Chondrocyte (in vitro differentiated cells): ENCODE results near the gene ACADM. TPM values are rescaled to one million over a fixed set of nuclear protein-coding genes. Genes with fewer than 3 reads are reported as not detected.

Source experiments
- DNase-seq: peaks from one replicate; pipeline ENCODE4 v3.0.0; 2021; ENCODE audit warnings: mixed read lengths, low spot score
- H3K27ac Mint-ChIP-seq: one replicate; pipeline ENCODE4 v1.8.0; 2021; ENCODE audit warnings: mild to moderate bottlenecking, moderate library complexity, mixed read lengths; ENCODE audit not compliant: unreplicated experiment
- H3K27me3 Mint-ChIP-seq: 2 replicates; pipeline ENCODE4 v1.8.0; 2021; ENCODE audit warnings: low read depth, mixed read lengths
- H3K36me3 Mint-ChIP-seq: 2 replicates; pipeline ENCODE4 v1.8.0; 2021; ENCODE audit warnings: low read depth, mixed read lengths
- H3K4me1 Mint-ChIP-seq: 2 replicates; pipeline ENCODE4 v1.8.0; 2021; ENCODE audit warnings: low read depth, mild to moderate bottlenecking, mixed read lengths
- H3K4me3 Mint-ChIP-seq: one replicate; pipeline ENCODE4 v1.8.0; 2021; ENCODE audit warnings: mild to moderate bottlenecking, moderate library complexity, mixed read lengths; ENCODE audit not compliant: unreplicated experiment
- H3K9me3 Mint-ChIP-seq: 2 replicates; pipeline ENCODE4 v1.8.0; 2021; ENCODE audit warnings: low read depth, mixed read lengths
- CTCF ChIP-seq: fragments of 200-600 bp; sonication (generic); IDR thresholded peaks from 2 replicates; pipeline ENCODE4 v1.5.0; 2021; ENCODE audit warnings: antibody characterized with exemption, mild to moderate bottlenecking, moderate library complexity
- total RNA-seq: library from RNA; stranded (reverse); gene quantifications from 3 replicates; pipeline ENCODE4 v1.2.1, GENCODE V29; 2021

Gene ACADM
- total RNA-seq, 1 donor from 2014 or later = 35.2 TPM

DNA sequence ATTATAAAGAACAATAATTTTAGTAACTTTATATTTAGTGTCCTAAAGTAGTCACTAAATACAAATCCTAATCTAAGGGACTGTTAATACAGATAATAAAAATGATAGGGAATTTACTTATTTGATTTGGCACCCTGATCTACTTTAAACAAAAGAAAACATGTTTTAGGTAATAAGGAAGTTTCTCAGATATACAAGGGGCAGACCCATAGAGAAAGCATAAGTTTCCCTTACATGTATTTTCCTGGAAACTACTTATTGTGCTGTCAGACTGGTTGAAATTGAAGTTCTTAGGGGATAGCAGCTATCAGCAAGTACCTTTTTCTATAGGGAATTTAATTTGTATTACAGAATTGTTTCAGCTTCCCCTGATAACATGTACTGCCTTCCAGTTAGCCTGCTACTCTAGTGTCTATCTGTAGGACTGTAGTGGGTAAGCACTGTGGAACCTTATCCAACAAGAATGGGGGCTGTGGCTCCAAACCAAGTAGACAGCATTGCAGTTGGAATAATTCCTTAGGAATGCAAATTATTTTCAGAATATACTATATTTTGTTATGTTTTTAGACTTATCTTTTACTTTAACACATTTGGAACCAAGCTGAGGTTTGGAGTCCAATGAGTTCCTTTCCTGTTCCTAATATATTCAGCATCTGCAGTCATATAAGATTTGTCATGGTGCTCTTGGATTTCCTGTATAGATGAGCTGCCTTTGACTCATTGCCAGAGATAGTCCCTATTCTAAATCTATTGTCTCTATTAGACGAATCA, 86.9 kb downstream of the ACADM start:
- TF ChIP-seq CTCF = no peak
- Mint-ChIP-seq H3K27me3 (no peaks in the 10 kb centered on the region), H3K27ac (no peak overlapping the region), H3K4me3 (no peak overlapping the region), H3K9me3 (no peaks in the 10 kb centered on the region), H3K4me1 (peaks cover 5% of the 10 kb centered on the region), H3K36me3 (no peaks in the 10 kb centered on the region)
- no peak for DNase-seq

- no peak for TF ChIP-seq CTCF
- no peaks in the 10 kb centered on the region for H3K9me3 Mint-ChIP-seq
- no peak overlapping the region for H3K27ac Mint-ChIP-seq
- no peak overlapping the region for H3K4me3 Mint-ChIP-seq
- H3K27me3 Mint-ChIP-seq = no peaks in the 10 kb centered on the region
- peaks cover 5% of the 10 kb centered on the region for H3K4me1 Mint-ChIP-seq
- DNase-seq = no peak
- no peaks in the 10 kb centered on the region for H3K36me3 Mint-ChIP-seq
Observed at GRCh38 chr1:75812065-75812464, 87.6 kb downstream of the ACADM start.

Other genes starting within 250 kb of the ACADM start
- gene SLC44A5, start 113.6 kb upstream of the ACADM start, total RNA-seq = 0.18 to 0.39 TPM (median 0.20 TPM) in 3 replicates
- gene RABGGTB, start 61.5 kb downstream of the ACADM start, total RNA-seq = 54.4 to 76.0 TPM (median 57.9 TPM) in 3 replicates
- 0.20 to 0.48 TPM in 2 of 3 replicates, not detected in the other for gene MSH4, start 72.2 kb downstream of the ACADM start, total RNA-seq
- gene ASB17, start 207.7 kb downstream of the ACADM start, total RNA-seq = not detected in 3 replicates